ENCODE results near the gene PREX1.
"Not testable (repeated sequence)": the region's sequence is repeated elsewhere in the genome, so short reads cannot be mapped to it uniquely, and the experiment has no call there.

Gene PREX1

GRCh38 chr20:48812114-48812513, 15.7 kb downstream of the PREX1 start:
- DNase-seq, result not testable (repeated sequence)

- DNase-seq, result no peak
Observed at GRCh38 chr20:48809673-48810072, 18.1 kb downstream of the PREX1 start.

GRCh38 chr20:48808382-48809034, 19.3 kb downstream of the PREX1 start:
- DNase-seq, result no peak

- DNase-seq, result no peak
Observed at GRCh38 chr20:48807586-48808381, 20.0 kb downstream of the PREX1 start.

- no peak for DNase-seq
Observed at GRCh38 chr20:48807051-48807450, 20.7 kb downstream of the PREX1 start.

- DNase-seq, result no peak
Observed at GRCh38 chr20:48805716-48806115, 22.1 kb downstream of the PREX1 start.

GRCh38 chr20:48805286-48805685, 22.5 kb downstream of the PREX1 start:
- DNase-seq, result no peak

- DNase-seq, result no peak
Observed at GRCh38 chr20:48804300-48804980, 23.4 kb downstream of the PREX1 start.

- DNase-seq, result no peak
Observed at GRCh38 chr20:48803176-48804053, 24.4 kb downstream of the PREX1 start.

GRCh38 chr20:48802647-48803046, 25.2 kb downstream of the PREX1 start:
- no peak for DNase-seq

GRCh38 chr20:48802216-48802615, 25.6 kb downstream of the PREX1 start:
- DNase-seq, result no peak

- no peak for DNase-seq
Observed at GRCh38 chr20:48801197-48801596, 26.6 kb downstream of the PREX1 start.

GRCh38 chr20:48800177-48800576, 27.6 kb downstream of the PREX1 start:
- no peak for DNase-seq

- no peak for DNase-seq
Observed at GRCh38 chr20:48799328-48800105, 28.3 kb downstream of the PREX1 start.

GRCh38 chr20:48797850-48798747, 29.7 kb downstream of the PREX1 start:
- no peak for DNase-seq

- DNase-seq, result no peak
Observed at GRCh38 chr20:48797275-48797825, 30.4 kb downstream of the PREX1 start.

GRCh38 chr20:48795732-48796131, 32.1 kb downstream of the PREX1 start:
- DNase-seq, result no peak

- no peak for DNase-seq
Observed at GRCh38 chr20:48794816-48795457, 32.9 kb downstream of the PREX1 start.

GRCh38 chr20:48794360-48794759, 33.4 kb downstream of the PREX1 start:
- no peak for DNase-seq

- DNase-seq, result no peak
Observed at GRCh38 chr20:48793776-48794175, 34.0 kb downstream of the PREX1 start.
